IMR-90 (cell line): Measurements from ENCODE around the gene ACCSL. TPM values are rescaled to one million over a fixed set of nuclear protein-coding genes. Genes with fewer than 3 reads are reported as not detected.
A peak's percentile ranks its signal among the peaks of the same experiment; 100 is the strongest.

Source experiments
- ATAC-seq: fragments of 200-7000 bp; cut with Tn5 transposase; 2 replicates; pipeline ENCODE4 v1.9.1; 2020; ENCODE audit warnings: low read depth, mild to moderate bottlenecking, moderate library complexity
- BruUV-seq: library from RNA; stranded (reverse); fragments of 400-500 nt; replicated peaks from 2 replicates; lab custom pipeline; 2021; lab: Mats Ljungman, UMichigan
- CTCF ChIA-PET: fragments of 300-600 bp; formaldehyde crosslinking; extraction: SDS; loops from one replicate; lab custom pipeline; 2021; ENCODE audit warnings: antibody characterized with exemption; lab: Yijun Ruan, JAX
- POLR2A ChIA-PET: fragments of 300-600 bp; sonication (Branson Sonifier 250); formaldehyde crosslinking; loops from one replicate; lab custom pipeline; 2022; ENCODE audit warnings: antibody characterized with exemption; ENCODE audit not compliant: unreplicated experiment; lab: Charles Lee
- DNase-seq: peaks from one replicate; pipeline ENCODE4 v3.0.0; 2013
- H2AFZ ChIP-seq: replicated peaks from 2 replicates; pipeline ENCODE3; 2013; ENCODE audit warnings: low read length, mild to moderate bottlenecking; ENCODE audit not compliant: poor library complexity
- H2AK5ac ChIP-seq: 2 replicates; pipeline ENCODE4 v1.6.1; 2013; ENCODE audit warnings: low read depth, low read length, inconsistent platforms
- H2AK9ac ChIP-seq: replicated peaks from 2 replicates; pipeline ENCODE3; 2013; ENCODE audit warnings: mild to moderate bottlenecking, low read depth, low read length, moderate library complexity; ENCODE audit not compliant: poor library complexity
- H2BK120ac ChIP-seq: 2 replicates; pipeline ENCODE4 v1.6.1; 2013; ENCODE audit warnings: low read depth, low read length, inconsistent platforms
- H2BK15ac ChIP-seq: 3 replicates; pipeline ENCODE4 v1.6.1; 2013; ENCODE audit warnings: low read depth, low read length, inconsistent platforms
- H2BK20ac ChIP-seq: 2 replicates; pipeline ENCODE4 v1.6.1; 2013; ENCODE audit warnings: low read depth, mild to moderate bottlenecking, inconsistent platforms, low read length, moderate library complexity
- H2BK5ac ChIP-seq: 2 replicates; pipeline ENCODE4 v1.6.1; 2013; ENCODE audit warnings: mild to moderate bottlenecking, low read depth, low read length, inconsistent platforms; ENCODE audit not compliant: poor library complexity, severe bottlenecking
- H3K14ac ChIP-seq: replicated peaks from 2 replicates; pipeline ENCODE4 v1.6.1; 2013; ENCODE audit warnings: low read depth, low read length, inconsistent platforms
- H3K18ac ChIP-seq: 2 replicates; pipeline ENCODE4 v1.6.1; 2013; ENCODE audit warnings: low read depth, low read length, control low read depth
- H3K23ac ChIP-seq: 2 replicates; pipeline ENCODE4 v1.6.1; 2013; ENCODE audit warnings: low read depth, low read length, inconsistent platforms
- H3K27ac ChIP-seq: 2 replicates; pipeline ENCODE4 v1.5.1; 2013; ENCODE audit warnings: mild to moderate bottlenecking, control low read depth, low read length; ENCODE audit not compliant: insufficient read depth
- H3K27me3 ChIP-seq: 2 replicates; pipeline ENCODE4 v1.6.1; 2013; ENCODE audit warnings: low read length; ENCODE audit not compliant: control insufficient read depth, insufficient read depth
- H3K36me3 ChIP-seq: 2 replicates; pipeline ENCODE4 v1.6.1; 2013; ENCODE audit warnings: low read length, mixed read lengths; ENCODE audit not compliant: control insufficient read depth, insufficient read depth
- H3K4ac ChIP-seq: 2 replicates; pipeline ENCODE4 v1.6.1; 2013; ENCODE audit warnings: low read depth, low read length, inconsistent platforms
- H3K4me1 ChIP-seq: 2 replicates; pipeline ENCODE4 v1.6.1; 2013; ENCODE audit warnings: low read length, mixed read lengths; ENCODE audit not compliant: control insufficient read depth, insufficient read depth
- H3K4me2 ChIP-seq: 2 replicates; pipeline ENCODE4 v1.6.1; 2013; ENCODE audit warnings: low read depth, mild to moderate bottlenecking, control low read depth, low read length, moderate library complexity
- H3K4me3 ChIP-seq: 2 replicates; pipeline ENCODE4 v1.5.1; 2013; ENCODE audit warnings: low read depth, mild to moderate bottlenecking, control low read depth, low read length, moderate library complexity; ENCODE audit not compliant: insufficient read depth
- H3K56ac ChIP-seq: 2 replicates; pipeline ENCODE4 v1.6.1; 2013; ENCODE audit warnings: low read length, inconsistent platforms; ENCODE audit not compliant: insufficient read depth; ENCODE audit errors: extremely low read depth
- H3K79me1 ChIP-seq, 2 experiments: 2 replicates each; pipeline ENCODE4 v1.6.1; 2013; ENCODE audit warnings: low read length in 2 of 2, inconsistent platforms in 1 of 2, low read depth in 1 of 2
- H3K9ac ChIP-seq: 2 replicates; pipeline ENCODE4 v1.6.1; 2013; ENCODE audit warnings: low read depth, low read length, control low read depth
- H3K9me1 ChIP-seq: 2 replicates; pipeline ENCODE4 v1.6.1; 2013; ENCODE audit warnings: low read length, inconsistent platforms; ENCODE audit not compliant: insufficient read depth
- H3K9me3 ChIP-seq: 2 replicates; pipeline ENCODE4 v1.6.1; 2013; ENCODE audit warnings: low read length; ENCODE audit not compliant: control insufficient read depth, insufficient read depth
- H4K20me1 ChIP-seq: 2 replicates; pipeline ENCODE4 v1.6.1; 2013; ENCODE audit warnings: low read length, inconsistent platforms; ENCODE audit not compliant: insufficient read depth
- H4K5ac ChIP-seq: 2 replicates; pipeline ENCODE4 v1.6.1; 2013; ENCODE audit warnings: mild to moderate bottlenecking, low read depth, low read length, control low read depth
- H4K8ac ChIP-seq, 2 experiments: 2 replicates each; pipeline ENCODE4 v1.6.1; 2013; ENCODE audit warnings: low read depth in 2 of 2, low read length in 2 of 2, control low read depth in 1 of 2, inconsistent platforms in 1 of 2
- H4K91ac ChIP-seq: 2 replicates; pipeline ENCODE4 v1.6.1; 2013; ENCODE audit warnings: low read depth, low read length, inconsistent platforms; ENCODE audit not compliant: insufficient read depth
- RAD21 ChIP-seq: IDR thresholded peaks from 2 replicates; pipeline ENCODE4 v1.6.1; 2012; ENCODE audit warnings: low read length, improper control_type of control experiment
- RFX5 ChIP-seq: IDR thresholded peaks from 2 replicates; pipeline ENCODE4 v1.8.0; 2012; ENCODE audit warnings: low read depth, mild to moderate bottlenecking, low read length, moderate library complexity
- SMC3 ChIP-seq: fragments of 150-350 bp; IDR thresholded peaks from 2 replicates; pipeline ENCODE4 v1.6.1; 2016; ENCODE audit warnings: low read depth, mild to moderate bottlenecking, antibody characterized with exemption, low read length, moderate library complexity
- WGBS, 2 experiments: methylation state at CpG; one replicate each; pipeline versions ENCODE4 v1.1.5 to v1.1.7; 2013; ENCODE audit warnings: missing lambda C conversion rate in 2 of 2; ENCODE audit not compliant: insufficient read length in 1 of 2; ENCODE audit errors: extremely low coverage in 2 of 2; 5-methylcytosine and 5-hydroxymethylcytosine counted together
- dilution Hi-C: fragments of 300-500 bp; cut with HindIII; formaldehyde crosslinking; loops from one replicate; pipeline ENCODE4 v1.14.3; 2018; ENCODE audit warnings: low sequenced_read_pairs; ENCODE audit not compliant: unreplicated experiment
- in situ Hi-C: fragments of 300-500 bp; cut with MboI; formaldehyde crosslinking; loops from 3 replicates; pipeline ENCODE4 v1.14.3; 2019; ENCODE audit warnings: low sequenced_read_pairs, inconsistent platforms, mixed read lengths
- intact Hi-C: fragments of 100-400 bp; cut with micrococcal nuclease; formaldehyde crosslinking; loops from 2 replicates; pipeline ENCODE4 v1.10.0; 2022
- polyA plus RNA-seq, 3 experiments: library from polyadenylated mRNA; depleted of rRNA; stranded (reverse); fragments of >200 nt; gene quantifications; 2 replicates each; pipeline ENCODE4 v1.2.3, GENCODE V29; 2012; ENCODE audit warnings: low replicate concordance in 1 of 3
- total RNA-seq: library from RNA; depleted of rRNA; stranded (reverse); fragments of >200 nt; gene quantifications from 2 replicates; pipeline ENCODE4 v1.2.3, GENCODE V29; 2012

The ACCSL gene
- total and polyA plus RNA-seq, 2 of the 4 experiments (the other 2 are of a cell fraction), result not detected

GRCh38 chr11:44065161-44065661 lies 17.4 kb downstream of the ACCSL start:
- Histone ChIP-seq H2AK9ac (no peak overlapping the region), H3K23ac (peak overlapping the region; percentile 23; the same call in 1 of the 2 replicates), H2AK5ac (no peak overlapping the region), H3K4ac (no peak overlapping the region), H3K27ac (no peak overlapping the region), H3K36me3 (no peaks in the 10 kb centered on the region), H3K56ac (no peak overlapping the region), H3K27me3 (peaks cover 3% of the 10 kb centered on the region; the same call in 1 of the 2 replicates), H4K20me1 (no peaks in the 10 kb centered on the region), H3K79me1 (no peaks in the 10 kb centered on the region; a peak in 1 of 4 replicates), H3K4me1 (peaks cover 3% of the 10 kb centered on the region; the same call in 1 of the 2 replicates), H2BK5ac (no peak overlapping the region), H2BK20ac (no peak overlapping the region), H4K5ac (peak overlapping the region; percentile 82; the same call in 1 of the 2 replicates), H3K18ac (no peak overlapping the region), H3K9me3 (no peaks in the 10 kb centered on the region), H2BK120ac (no peak overlapping the region), H3K4me2 (no peak overlapping the region), H2AFZ (no peak overlapping the region), H3K9me1 (peaks cover 3% of the 10 kb centered on the region; the same call in 1 of the 2 replicates), H3K4me3 (no peak overlapping the region), H3K9ac (no peak overlapping the region), H4K8ac (peak overlapping the region; percentile 92 to 93; a peak in 3 of 4 replicates), H2BK15ac (no peak overlapping the region), H3K14ac (no peak overlapping the region), H4K91ac (no peak overlapping the region)
- dilution Hi-C loops (no loop called here), intact Hi-C loops (no loop called here), in situ Hi-C loops (no loop called here)
- POLR2A ChIA-PET, result no interaction called here
- WGBS, 2 experiments, result no CpG with 5 or more reads among the region's 4 CpGs
- TF ChIP-seq RFX5 (no peak), RAD21 (no peak), SMC3 (no peak)
- DNase-seq (no peak), ATAC-seq (no peak)
- no TSS peak for BruUV-seq
- CTCF ChIA-PET, result interaction anchor here (0.6 kb wide), 3 partner anchors 77 to 664 kb away, joined by 3 to 4 read pairs (median 3); no protein-coding TSS in a partner anchor
